Measurements from ENCODE around the gene CEMIP2. TPM values are rescaled to one million over a fixed set of nuclear protein-coding genes. Genes with fewer than 3 reads are reported as not detected.
A peak's percentile ranks its signal among the peaks of the same experiment; 100 is the strongest.

The CEMIP2 gene
- total RNA-seq, 4 donors from 2014 or later: 7.4 to 50.7 (median 30.5) TPM

- intact Hi-C loops (cut with DNase I; ENCODE audit: low total_unique reads): no loop called here
- H3K36me3 ChIP-seq: no peaks in the 10 kb centered on the region
- peak overlapping the region in 1 of 2 donors; percentile 8 for H3K27ac ChIP-seq
Observed at GRCh38 chr9:71681708-71682272, 86.5 kb downstream of the CEMIP2 start.

GRCh38 chr9:71681104-71681707 is 87.1 kb downstream of the CEMIP2 start:
- TF ChIP-seq CTCF (IDR thresholded peaks at IDR 0.05) (no peak), POLR2A (IDR thresholded peaks at IDR 0.05) (no peak)
- DNase-seq: no peak
- Histone ChIP-seq H3K4me3 (no peak overlapping the region), H3K4me1 (no peaks in the 10 kb centered on the region), H3K27ac (peak overlapping the region in 1 of 2 donors; percentile 8), H3K36me3 (no peaks in the 10 kb centered on the region), H3K27me3 (no peaks in the 10 kb centered on the region), H3K9me3 (no peaks in the 10 kb centered on the region)
- intact Hi-C loops (cut with DNase I; ENCODE audit: low total_unique reads): no loop called here

More at GRCh38 chr9:71681708-71682272, 86.5 kb downstream of the CEMIP2 start:
- peak in 1 of 2 donors; percentile 22 for DNase-seq
- H3K9me3 ChIP-seq: no peaks in the 10 kb centered on the region
- TF ChIP-seq POLR2A (IDR thresholded peaks at IDR 0.05) (no peak), CTCF (IDR thresholded peaks at IDR 0.05) (no peak)
- no peaks in the 10 kb centered on the region for H3K27me3 ChIP-seq
- no peaks in the 10 kb centered on the region for H3K4me1 ChIP-seq
- no peak overlapping the region for H3K4me3 ChIP-seq

- H3K4me1 ChIP-seq: no peaks in the 10 kb centered on the region
- no peak for TF ChIP-seq POLR2A (IDR thresholded peaks at IDR 0.05)
- TF ChIP-seq CTCF (IDR thresholded peaks at IDR 0.05): no peak
- H3K27me3 ChIP-seq: no peaks in the 10 kb centered on the region
- peak overlapping the region in 1 of 2 donors; percentile 6 for H3K27ac ChIP-seq
- DNase-seq: no peak
- H3K9me3 ChIP-seq: no peaks in the 10 kb centered on the region
- intact Hi-C loops (cut with DNase I; ENCODE audit: low total_unique reads): no loop called here
- no peaks in the 10 kb centered on the region for H3K36me3 ChIP-seq
- H3K4me3 ChIP-seq: no peak overlapping the region
Observed at GRCh38 chr9:71680189-71680980, 87.9 kb downstream of the CEMIP2 start.

- Histone ChIP-seq H3K27me3 (no peaks in the 10 kb centered on the region), H3K27ac (no peak overlapping the region), H3K4me1 (no peaks in the 10 kb centered on the region), H3K4me3 (no peak overlapping the region), H3K9me3 (no peaks in the 10 kb centered on the region), H3K36me3 (no peaks in the 10 kb centered on the region)
- intact Hi-C loops (cut with DNase I; ENCODE audit: low total_unique reads): no loop called here
- TF ChIP-seq CTCF (IDR thresholded peaks at IDR 0.05) (no peak), POLR2A (IDR thresholded peaks at IDR 0.05) (no peak)
- DNase-seq: no peak
Observed at GRCh38 chr9:71678999-71679398, 89.3 kb downstream of the CEMIP2 start.

GRCh38 chr9:71677209-71677608 is 91.1 kb downstream of the CEMIP2 start:
- no peaks in the 10 kb centered on the region for H3K27me3 ChIP-seq
- no peaks in the 10 kb centered on the region for H3K4me1 ChIP-seq
- no peak overlapping the region for H3K4me3 ChIP-seq
- no peaks in the 10 kb centered on the region for H3K36me3 ChIP-seq
- TF ChIP-seq CTCF (IDR thresholded peaks at IDR 0.05): no peak
- no peak for TF ChIP-seq POLR2A (IDR thresholded peaks at IDR 0.05)
- H3K9me3 ChIP-seq: no peaks in the 10 kb centered on the region
- no peak for DNase-seq
- H3K27ac ChIP-seq: no peak overlapping the region
- intact Hi-C loops (cut with DNase I; ENCODE audit: low total_unique reads): no loop called here

Data from uterus (tissue), 4 donors.